GM12864 (cell line): Measurements from ENCODE around the gene NCK1.

Experiments
- DNase-seq: peaks from one replicate; pipeline ENCODE4 v3.0.0-alpha.2; 2011; ENCODE audit warnings: low read depth
- H3K4me3 ChIP-seq: 2 replicates; pipeline ENCODE4 v1.5.1; 2011; ENCODE audit warnings: mild to moderate bottlenecking, low read depth, low read length, control low read depth
- TF ChIP-seq, protein P1 (sequence below): IDR thresholded peaks from 2 replicates; pipeline ENCODE4 v1.5.1; 2011; ENCODE audit warnings: low read depth, mild to moderate bottlenecking, moderate library complexity, low read length, control low read depth, inconsistent platforms; ENCODE audit errors: missing control alignments

The NCK1 gene

DNA sequence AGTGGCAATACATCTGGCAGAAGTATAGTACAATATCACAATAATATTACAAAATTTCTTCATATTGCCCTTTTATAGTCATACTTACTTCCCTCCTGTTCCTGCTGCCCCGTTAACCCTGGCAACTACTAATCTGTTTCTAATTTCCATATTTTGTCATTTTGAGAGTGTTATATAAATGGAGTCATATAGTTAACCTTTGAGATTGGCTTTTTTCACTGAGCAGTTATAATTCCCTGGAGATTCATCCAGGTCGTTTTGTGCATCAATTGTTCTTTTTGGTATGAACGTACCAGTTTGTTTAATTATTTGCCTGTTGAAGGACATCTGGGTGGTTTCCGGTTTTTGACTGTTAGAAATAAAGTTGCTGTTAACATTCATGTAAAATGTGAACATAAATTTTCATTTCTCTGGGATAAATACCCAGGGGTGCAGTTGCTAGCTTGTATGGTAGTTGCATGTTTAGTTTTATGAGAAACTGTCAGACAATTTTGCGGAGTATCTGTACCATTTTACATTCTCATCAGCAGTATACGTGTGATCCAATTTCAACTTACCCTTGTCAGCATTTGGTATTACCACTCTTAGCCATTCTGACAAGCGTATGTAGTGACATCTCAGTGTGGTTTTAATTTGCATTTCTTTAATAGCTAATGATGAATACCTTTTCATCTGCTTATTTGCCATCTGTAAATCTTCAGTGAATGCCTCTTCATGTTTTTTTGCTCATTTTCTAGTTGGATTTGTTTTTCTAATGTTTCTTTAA lies 63.6 kb downstream of the NCK1 start:
- TF ChIP-seq, protein P1, sequence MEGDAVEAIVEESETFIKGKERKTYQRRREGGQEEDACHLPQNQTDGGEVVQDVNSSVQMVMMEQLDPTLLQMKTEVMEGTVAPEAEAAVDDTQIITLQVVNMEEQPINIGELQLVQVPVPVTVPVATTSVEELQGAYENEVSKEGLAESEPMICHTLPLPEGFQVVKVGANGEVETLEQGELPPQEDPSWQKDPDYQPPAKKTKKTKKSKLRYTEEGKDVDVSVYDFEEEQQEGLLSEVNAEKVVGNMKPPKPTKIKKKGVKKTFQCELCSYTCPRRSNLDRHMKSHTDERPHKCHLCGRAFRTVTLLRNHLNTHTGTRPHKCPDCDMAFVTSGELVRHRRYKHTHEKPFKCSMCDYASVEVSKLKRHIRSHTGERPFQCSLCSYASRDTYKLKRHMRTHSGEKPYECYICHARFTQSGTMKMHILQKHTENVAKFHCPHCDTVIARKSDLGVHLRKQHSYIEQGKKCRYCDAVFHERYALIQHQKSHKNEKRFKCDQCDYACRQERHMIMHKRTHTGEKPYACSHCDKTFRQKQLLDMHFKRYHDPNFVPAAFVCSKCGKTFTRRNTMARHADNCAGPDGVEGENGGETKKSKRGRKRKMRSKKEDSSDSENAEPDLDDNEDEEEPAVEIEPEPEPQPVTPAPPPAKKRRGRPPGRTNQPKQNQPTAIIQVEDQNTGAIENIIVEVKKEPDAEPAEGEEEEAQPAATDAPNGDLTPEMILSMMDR = no peak
- no peak for DNase-seq
- no peak overlapping the region; the same call in 1 of the 2 replicates for H3K4me3 ChIP-seq

- no peak overlapping the region for H3K4me3 ChIP-seq
- DNase-seq = no peak
- TF ChIP-seq, protein P1 = no peak
Observed at GRCh38 chr3:136928240-136928639, 66.2 kb downstream of the NCK1 start.

GRCh38 chr3:136929977-136930670 lies 68.1 kb downstream of the NCK1 start:
- TF ChIP-seq, protein P1 = no peak
- DNase-seq = no peak

DNA sequence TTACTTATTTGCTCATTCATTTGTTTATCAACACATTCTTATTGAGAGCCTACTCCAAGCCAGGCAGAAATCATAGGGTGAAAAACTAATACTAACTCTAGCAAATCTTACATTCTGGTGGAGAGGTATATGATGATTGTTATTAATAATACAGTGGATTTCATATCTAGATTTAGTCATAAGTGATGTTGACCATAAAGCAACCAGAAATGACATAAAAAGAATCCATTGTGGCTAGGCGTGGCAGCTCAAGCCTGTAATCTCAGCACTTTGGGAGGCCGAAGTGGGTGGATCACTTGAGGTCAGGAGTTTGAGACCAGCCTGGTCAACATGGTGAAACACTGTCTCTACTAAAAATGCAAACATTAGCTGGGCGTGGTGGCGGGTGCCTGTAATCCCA lies 69.6 kb downstream of the NCK1 start:
- no peak for DNase-seq
- no peak overlapping the region for H3K4me3 ChIP-seq
- TF ChIP-seq, protein P1 = no peak

More at GRCh38 chr3:136929977-136930670, 68.1 kb downstream of the NCK1 start:
- no peak overlapping the region for H3K4me3 ChIP-seq

GRCh38 chr3:136932523-136932922 lies 70.5 kb downstream of the NCK1 start:
- H3K4me3 ChIP-seq = no peak overlapping the region
- TF ChIP-seq, protein P1 = no peak
- no peak for DNase-seq

DNA sequence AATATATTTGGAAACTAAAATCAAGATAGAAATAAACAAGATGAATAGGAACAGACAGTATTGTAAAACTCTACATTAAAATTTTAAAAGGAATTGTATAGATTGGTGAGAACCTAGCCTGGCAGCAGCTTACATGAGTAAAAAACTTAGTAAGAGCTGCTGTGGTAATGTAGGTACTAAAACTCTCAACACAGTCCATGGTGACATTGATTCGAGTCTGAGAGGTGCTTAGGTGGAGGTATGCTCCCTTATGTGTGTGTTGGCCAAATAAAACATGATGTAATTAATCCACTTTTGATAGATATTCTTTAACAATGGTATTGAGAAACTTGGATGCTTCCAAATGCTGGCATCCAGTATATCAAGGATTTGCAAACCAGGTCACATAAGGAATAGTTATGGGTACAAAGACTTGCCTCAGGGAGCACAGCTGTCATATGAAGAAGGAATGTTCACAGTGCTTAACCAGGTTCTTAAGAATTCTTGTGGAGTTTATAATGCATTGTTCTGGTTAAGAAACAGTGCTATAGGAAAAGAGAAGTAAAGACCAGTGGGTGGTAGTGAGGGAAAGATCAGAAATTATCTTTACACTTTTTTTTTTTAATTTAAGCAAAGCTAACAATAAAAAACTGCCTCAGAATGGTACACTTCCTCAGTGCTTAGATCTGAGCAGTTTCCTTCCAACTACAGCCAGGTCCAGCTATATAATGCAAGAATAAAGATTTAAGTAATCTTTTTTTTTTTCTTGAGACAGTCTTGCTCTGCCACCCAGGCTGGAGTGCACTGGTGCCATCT lies 71.2 kb downstream of the NCK1 start:
- no peak for DNase-seq
- TF ChIP-seq, protein P1 = no peak
- no peak overlapping the region for H3K4me3 ChIP-seq
